Central memory CD4-positive, alpha-beta T cell (primary cell): ENCODE measurements around the gene WDR45B.
"Not testable (repeated sequence)": the region's sequence is repeated elsewhere in the genome, so short reads cannot be mapped to it uniquely, and the experiment has no call there.

Experiments
- DNase-seq: peaks from one replicate; pipeline ENCODE4 v3.0.0; 2022

WDR45B gene

DNA sequence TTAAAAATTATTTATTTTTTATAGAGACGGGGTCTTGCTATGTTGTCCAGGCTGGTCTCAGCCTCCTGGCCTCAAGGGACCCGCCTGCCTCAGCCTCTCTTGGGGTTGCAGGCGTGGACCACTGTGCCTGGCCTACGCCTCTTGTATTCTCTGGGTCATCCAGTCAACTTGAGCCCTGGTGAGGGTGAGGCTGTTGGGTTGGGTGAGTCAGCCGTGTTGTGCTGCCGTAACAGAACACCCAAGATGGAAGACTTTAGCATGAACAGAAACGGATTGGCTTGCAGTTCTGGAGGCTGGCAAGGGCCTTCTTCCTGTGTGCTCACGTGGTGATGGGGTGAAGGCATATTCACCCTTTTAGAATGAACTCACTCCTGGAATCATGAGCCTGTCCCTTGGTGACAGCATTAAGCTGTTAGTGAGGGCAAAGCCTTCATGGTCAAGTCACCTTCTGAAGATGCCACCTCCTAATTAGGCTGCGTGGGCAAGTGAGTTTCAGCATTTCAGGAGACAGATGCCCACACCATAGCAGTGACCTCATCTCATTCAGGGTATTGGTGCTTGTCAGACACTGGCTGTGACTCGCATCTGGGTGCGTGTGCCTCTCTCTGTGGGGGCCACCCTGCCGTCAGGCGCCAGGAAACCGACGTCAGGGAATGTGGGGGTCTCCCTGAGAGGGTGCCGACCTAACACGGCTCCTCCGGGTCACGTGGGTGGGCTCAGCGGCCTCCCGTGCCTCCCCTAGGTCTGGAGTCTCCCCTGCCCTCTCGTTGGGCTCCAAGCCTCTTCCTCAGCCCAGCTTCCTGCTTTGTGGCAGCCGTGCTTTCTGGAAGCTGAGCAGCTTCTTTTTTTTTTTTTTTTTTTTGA lies 49.8 kb downstream of the WDR45B start:
- DNase-seq: no peak

GRCh38 chr17:82596837-82597672 lies 51.2 kb downstream of the WDR45B start:
- DNase-seq: no peak

DNA sequence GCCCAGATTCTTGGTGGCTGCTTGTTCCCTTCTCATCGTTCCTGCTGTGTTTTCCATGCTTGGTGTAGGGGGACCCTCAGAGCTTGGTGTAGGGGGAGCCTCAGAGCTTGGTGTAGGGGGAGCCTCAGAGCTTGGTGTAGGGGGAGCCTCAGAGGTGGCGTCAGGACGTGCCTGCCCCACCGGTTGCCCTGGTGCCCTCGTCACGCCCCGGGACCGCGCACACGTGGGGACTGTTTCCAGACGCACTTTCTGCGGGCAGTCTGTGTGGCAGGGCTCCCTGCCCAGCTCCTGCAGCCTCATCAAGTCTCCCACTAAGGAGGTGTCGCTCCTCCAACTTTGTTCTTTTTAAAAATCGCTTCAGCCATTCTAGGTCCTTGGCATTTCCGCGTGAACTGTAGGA lies 51.9 kb downstream of the WDR45B start:
- no peak for DNase-seq

DNA sequence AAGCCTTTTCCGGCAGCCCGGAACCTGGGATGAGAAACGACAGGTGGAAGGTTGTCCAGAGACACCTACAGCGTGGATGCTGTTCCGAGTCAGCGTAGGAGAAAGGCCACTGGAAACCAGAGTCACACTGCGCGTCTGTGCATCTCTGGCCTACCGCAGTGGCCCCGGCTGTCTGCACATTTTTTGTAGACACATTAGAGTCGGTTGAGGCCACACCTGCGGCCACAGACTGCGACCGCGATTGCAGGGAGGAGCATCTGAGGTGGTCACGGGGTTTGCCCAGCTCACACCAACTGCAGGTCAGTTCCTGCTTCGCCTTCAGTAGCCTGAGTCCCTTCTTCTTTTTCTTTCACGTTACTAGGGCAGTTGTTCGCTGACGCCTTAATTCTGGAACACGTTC lies 52.4 kb downstream of the WDR45B start:
- no peak for DNase-seq

DNA sequence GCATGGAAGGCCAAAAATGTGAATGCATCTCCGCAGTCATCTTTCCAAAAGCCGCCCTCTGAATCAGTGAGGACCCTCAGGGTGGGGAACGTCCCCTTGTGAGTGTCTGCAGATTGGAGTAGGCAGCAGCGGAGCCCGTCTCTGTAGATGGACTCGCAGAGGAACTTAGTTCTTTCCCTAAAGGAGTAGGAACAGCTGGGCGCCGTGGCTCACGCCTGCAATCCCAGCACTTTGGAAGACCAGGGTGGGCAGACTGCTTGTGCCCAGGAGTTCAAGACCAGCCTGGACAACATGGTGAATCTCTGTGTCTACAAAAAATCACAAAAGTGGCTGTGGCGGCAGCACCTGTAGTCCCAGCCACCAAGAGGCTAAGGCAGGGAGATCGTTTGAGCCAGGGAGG lies 53.7 kb downstream of the WDR45B start:
- DNase-seq: no peak

- no peak for DNase-seq
These were observed 54.6 kb downstream of the WDR45B start for GRCh38 chr17:82593590-82594087.

GRCh38 chr17:82592767-82593589 lies 55.3 kb downstream of the WDR45B start:
- DNase-seq: peak; percentile 73

- DNase-seq: no peak
These were observed 55.9 kb downstream of the WDR45B start for GRCh38 chr17:82592289-82592766.

- no peak for DNase-seq
These were observed 57.2 kb downstream of the WDR45B start for GRCh38 chr17:82590881-82591539.

- no peak for DNase-seq
These were observed 58.0 kb downstream of the WDR45B start for GRCh38 chr17:82590216-82590615.

GRCh38 chr17:82589851-82590180 lies 58.4 kb downstream of the WDR45B start:
- DNase-seq: no peak

- DNase-seq: no peak
These were observed 59.7 kb downstream of the WDR45B start for GRCh38 chr17:82588266-82589175.

DNA sequence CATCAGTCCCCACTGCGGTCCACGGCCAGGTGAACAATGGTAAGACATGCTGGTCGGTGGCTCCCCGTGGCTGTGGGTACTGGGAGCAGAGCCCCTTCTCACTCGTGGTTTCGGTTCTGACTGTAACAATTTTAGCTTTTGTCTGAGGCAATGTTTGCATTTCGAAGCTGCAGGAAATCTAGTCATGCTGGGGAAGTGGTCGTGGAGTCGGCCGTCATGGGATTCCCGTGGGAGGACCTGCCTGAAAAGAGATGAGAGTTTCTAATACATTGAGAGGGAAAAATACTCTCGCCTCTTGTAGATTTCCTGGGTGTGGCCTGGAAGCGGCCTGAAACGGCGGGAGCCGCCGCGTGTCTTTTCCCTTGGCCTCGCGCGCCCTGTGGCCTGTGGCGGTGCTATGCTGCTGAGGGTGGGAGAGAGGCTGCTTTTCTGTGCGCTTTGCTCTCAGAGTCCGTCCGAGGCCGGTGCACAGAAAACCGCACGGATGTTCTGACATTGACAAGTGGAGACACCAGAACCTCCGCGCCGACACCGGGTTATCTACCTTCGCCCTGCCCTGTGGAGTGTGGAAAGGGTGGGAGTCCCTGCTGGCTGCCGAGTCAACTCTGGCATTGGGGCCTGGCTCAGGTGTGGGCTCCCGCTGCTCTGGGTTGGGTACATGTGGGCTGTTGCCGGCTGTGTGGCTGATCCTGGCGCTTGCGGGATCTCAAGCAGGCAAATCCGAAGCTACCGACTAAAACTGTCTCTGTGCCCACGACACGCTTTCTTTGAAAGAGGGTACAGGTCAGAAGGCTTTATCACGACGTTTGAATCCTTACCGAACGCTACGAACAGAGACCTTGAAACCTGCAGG lies 60.8 kb downstream of the WDR45B start:
- no peak for DNase-seq

DNA sequence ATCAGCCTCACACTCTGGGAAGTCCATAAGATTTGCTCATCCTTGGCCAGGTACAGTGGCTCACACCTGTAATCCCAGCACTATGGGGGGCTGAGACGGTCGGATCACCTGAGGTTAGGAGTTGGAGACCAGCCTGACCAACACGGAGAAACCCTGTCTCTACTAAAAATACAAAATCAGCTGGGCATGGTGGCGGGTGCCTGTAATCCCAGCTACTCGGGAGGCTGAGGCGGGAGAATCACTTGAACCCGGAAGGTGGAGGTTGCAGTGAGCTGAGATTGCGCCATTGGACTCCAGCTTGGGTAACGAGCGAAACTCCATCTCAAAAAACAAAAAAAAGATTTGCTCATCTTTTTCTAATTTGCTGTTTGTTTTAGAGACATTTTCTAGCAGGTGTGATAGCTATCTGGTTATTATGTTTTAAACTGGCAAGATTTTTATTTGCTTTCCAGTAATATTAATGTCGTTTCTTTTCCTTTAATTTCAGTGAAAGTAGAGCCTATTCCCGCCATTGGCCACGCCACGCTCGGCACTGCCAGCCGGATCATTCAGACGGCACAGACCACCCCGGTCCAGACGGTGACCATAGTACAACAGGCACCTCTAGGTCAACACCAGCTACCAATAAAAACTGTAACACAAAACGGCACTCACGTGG lies 61.5 kb downstream of the WDR45B start:
- DNase-seq: no peak

GRCh38 chr17:82585935-82586575 lies 62.2 kb downstream of the WDR45B start:
- DNase-seq: not testable (repeated sequence)

GRCh38 chr17:82583720-82584234 lies 64.5 kb downstream of the WDR45B start:
- peak; percentile 13 for DNase-seq

GRCh38 chr17:82582709-82583108 lies 65.5 kb downstream of the WDR45B start:
- DNase-seq: no peak

DNA sequence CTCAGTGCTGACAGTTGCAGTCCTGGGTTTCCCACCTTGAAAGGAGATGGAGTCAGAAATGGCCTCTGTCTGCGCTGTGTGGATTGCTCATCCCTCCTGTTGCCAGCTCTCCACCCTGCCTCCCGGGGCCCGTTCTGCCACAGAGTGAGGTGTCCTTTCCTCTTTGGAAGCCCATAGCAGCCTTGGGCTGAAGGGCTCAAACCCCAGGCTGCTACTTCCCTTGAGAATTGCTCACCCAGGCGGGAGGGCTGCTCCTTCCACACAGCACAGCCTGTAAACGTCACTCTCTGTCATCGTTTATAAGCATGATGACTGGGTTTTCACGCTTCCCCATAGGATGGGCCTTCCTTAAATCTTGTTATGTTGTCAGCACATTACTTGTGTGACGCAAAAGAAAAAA lies 66.0 kb downstream of the WDR45B start:
- DNase-seq: no peak

DNA sequence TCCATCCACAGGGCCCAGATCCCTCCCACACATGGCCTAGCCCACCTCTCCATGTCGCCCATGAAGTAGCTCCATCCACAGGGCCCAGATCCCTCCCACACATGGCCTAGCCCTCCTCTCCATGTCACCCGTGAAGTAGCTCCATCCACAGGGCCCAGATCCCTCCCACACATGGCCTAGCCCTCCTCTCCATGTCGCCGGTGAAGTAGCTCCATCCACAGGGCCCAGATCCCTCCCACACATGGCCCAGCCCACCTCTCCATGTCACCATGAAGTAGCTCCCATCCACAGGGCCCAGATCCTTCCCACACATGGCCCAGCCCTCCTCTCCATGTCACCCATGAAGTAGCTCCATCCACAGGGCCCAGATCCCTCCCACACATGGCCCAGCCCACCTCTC lies 68.3 kb downstream of the WDR45B start:
- DNase-seq: not testable (repeated sequence)
